Keratinocyte (primary cell): Measurements from ENCODE around the gene CSMD2. TPM values are rescaled to one million over a fixed set of nuclear protein-coding genes. Genes with fewer than 3 reads are reported as not detected.

Experiments used
- DNase-seq: peaks from one replicate; pipeline ENCODE4 v3.0.0-alpha.2; 2011; ENCODE audit warnings: low read depth, missing footprints, low spot score
- FAIRE-seq: peaks from 2 replicates; lab custom pipeline; 2011; peaks lifted over from hg19 to GRCh38; lab: Jason Lieb, UNC
- H2AFZ ChIP-seq: 2 replicates; pipeline ENCODE4 v1.6.0; 2012; ENCODE audit warnings: low read length, control low read depth, inconsistent platforms; ENCODE audit not compliant: control insufficient read depth
- H3K27ac ChIP-seq: 2 replicates; pipeline ENCODE4 v1.5.1; 2011; ENCODE audit warnings: low read length; ENCODE audit not compliant: control insufficient read depth, insufficient read depth
- H3K27me3 ChIP-seq: 3 replicates; pipeline ENCODE4 v1.6.0; 2011; ENCODE audit warnings: low read length; ENCODE audit not compliant: control insufficient read depth, insufficient read depth; ENCODE audit errors: extremely low read depth
- H3K36me3 ChIP-seq, 2 experiments: 2 replicates in 1 of 2; 3 replicates in 1 of 2; pipeline ENCODE4 v1.5.1; 2011; ENCODE audit warnings: low read length in 2 of 2, mild to moderate bottlenecking in 1 of 2; ENCODE audit not compliant: control insufficient read depth in 2 of 2, insufficient read depth in 2 of 2; ENCODE audit errors: extremely low read depth in 1 of 2
- H3K4me1 ChIP-seq: 3 replicates; pipeline ENCODE4 v1.5.1; 2011; ENCODE audit warnings: low read length; ENCODE audit not compliant: control insufficient read depth, insufficient read depth; ENCODE audit errors: extremely low read depth
- H3K4me2 ChIP-seq: 3 replicates; pipeline ENCODE4 v1.6.0; 2011; ENCODE audit warnings: low read depth, low read length; ENCODE audit not compliant: control insufficient read depth, insufficient read depth; ENCODE audit errors: extremely low read depth
- H3K4me3 ChIP-seq, 3 experiments: fragments of 200-600 bp in 1 of 3; sonication (generic) in 1 of 3; 2 replicates in 2 of 3; 3 replicates in 1 of 3; pipeline ENCODE4 v1.5.1; 2011 to 2016; ENCODE audit warnings: low read length in 3 of 3, mild to moderate bottlenecking in 3 of 3, control low read depth in 2 of 3, inconsistent platforms in 1 of 3, low read depth in 1 of 3, mixed read lengths in 1 of 3, mixed run types in 1 of 3, moderate library complexity in 1 of 3; ENCODE audit not compliant: control insufficient read depth in 2 of 3, insufficient read depth in 2 of 3; ENCODE audit errors: extremely low read depth in 1 of 3
- H3K79me2 ChIP-seq: 2 replicates; pipeline ENCODE4 v1.6.0; 2012; ENCODE audit warnings: low read length; ENCODE audit not compliant: control insufficient read depth, insufficient read depth
- H3K9ac ChIP-seq: 3 replicates; pipeline ENCODE4 v1.6.0; 2011; ENCODE audit warnings: low read length; ENCODE audit not compliant: control insufficient read depth, insufficient read depth; ENCODE audit errors: extremely low read depth
- H3K9me1 ChIP-seq: 3 replicates; pipeline ENCODE4 v1.6.0; 2011; ENCODE audit warnings: low read length; ENCODE audit not compliant: control insufficient read depth, insufficient read depth; ENCODE audit errors: extremely low read depth
- H3K9me3 ChIP-seq: 2 replicates; pipeline ENCODE4 v1.5.1; 2012; ENCODE audit warnings: low read depth, low read length; ENCODE audit not compliant: control insufficient read depth
- H4K20me1 ChIP-seq: 3 replicates; pipeline ENCODE4 v1.6.0; 2011; ENCODE audit warnings: low read length; ENCODE audit not compliant: control insufficient read depth, insufficient read depth; ENCODE audit errors: extremely low read depth
- CTCF ChIP-seq, 3 experiments: IDR thresholded peaks in 1 of 3; conservative IDR thresholded peaks in 1 of 3; optimal IDR thresholded peaks in 1 of 3; 2 replicates in 2 of 3; 3 replicates in 1 of 3; pipeline versions ENCODE3 to v1.5.1; 2011; ENCODE audit warnings: low read length in 3 of 3, mild to moderate bottlenecking in 3 of 3, moderate library complexity in 2 of 3, control low read depth in 1 of 3, inconsistent platforms in 1 of 3; ENCODE audit not compliant: insufficient read depth in 2 of 3; ENCODE audit errors: extremely low read depth in 1 of 3
- EZH2 ChIP-seq: IDR thresholded peaks from one replicate; pipeline ENCODE4 v1.6.1; 2012; ENCODE audit warnings: inconsistent platforms, mild to moderate bottlenecking, low read length, moderate library complexity
- dilution Hi-C: fragments of 300-500 bp; cut with MboI; formaldehyde crosslinking; loops from one replicate; pipeline ENCODE4 v1.7.0; 2020; ENCODE audit warnings: low sequenced_read_pairs; ENCODE audit not compliant: extremely low pct_ligation_motif_present
- polyA plus RNA-seq, 5 experiments: library from polyadenylated mRNA; depleted of rRNA in 3 of 5; stranded (reverse) in 3 of 5; stranded (forward) in 1 of 5; unstranded in 1 of 5; fragments of >200 nt; gene quantifications; 1 replicate in 1 of 5; 2 replicates in 3 of 5; 3 replicates in 1 of 5; pipeline versions ENCODE4 v1.2.1 to v1.2.3, GENCODE V29; 2011 to 2012; ENCODE audit warnings: missing spikeins in 2 of 5, low read depth in 1 of 5, low replicate concordance in 1 of 5

Gene CSMD2
- polyA plus RNA-seq, 1 donor (not counting 4 experiments of a cell fraction or from before 2014, with no cell fraction given) = 2.0 TPM

- Histone ChIP-seq H4K20me1 (no peaks in the 10 kb centered on the region), H3K9me3 (no peaks in the 10 kb centered on the region), H3K4me1 (no peaks in the 10 kb centered on the region), H2AFZ (no peak overlapping the region), H3K9me1 (no peaks in the 10 kb centered on the region), H3K27me3 (no peaks in the 10 kb centered on the region), H3K27ac (no peak overlapping the region), H3K4me3 (no peak overlapping the region), H3K4me2 (no peak overlapping the region), H3K9ac (no peak overlapping the region), H3K36me3 (no peaks in the 10 kb centered on the region), H3K79me2 (no peaks in the 10 kb centered on the region)
- FAIRE-seq (no peak), DNase-seq (no peak)
- dilution Hi-C loops = no loop called here
- TF ChIP-seq EZH2 = no peak
- no peak for TF ChIP-seq CTCF (optimal IDR thresholded peaks at IDR 0.05 in 1 of 3, IDR thresholded peaks at IDR 0.05 in 1 of 3, conservative IDR thresholded peaks at IDR 0.05 in 1 of 3; ENCODE audit: extremely low read depth in 1 of 3, insufficient read depth in 2 of 3, low read length in 3 of 3)
Observed at GRCh38 chr1:33842348-33842747, 322.7 kb downstream of the CSMD2 start.

DNA sequence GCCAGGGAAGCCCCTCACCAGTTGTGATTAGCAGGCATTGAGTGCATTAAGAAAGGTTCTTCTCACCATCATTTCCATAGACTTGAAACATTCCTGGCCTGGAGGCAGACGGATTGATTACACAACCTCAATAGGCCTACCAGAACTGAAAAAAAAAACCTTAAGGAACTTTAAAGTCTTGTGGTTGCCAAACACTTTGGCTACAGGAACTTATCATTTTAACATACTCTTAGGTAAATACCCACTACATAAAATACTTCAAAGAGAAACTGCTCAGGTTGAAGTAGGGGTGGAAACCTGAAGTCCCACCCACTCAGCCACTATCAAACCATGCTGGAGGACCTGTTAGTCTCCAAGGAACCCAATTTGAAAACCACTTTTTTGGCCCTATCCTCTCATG is 323.5 kb downstream of the CSMD2 start:
- DNase-seq (no peak), FAIRE-seq (no peak)
- Histone ChIP-seq H3K9me3 (no peaks in the 10 kb centered on the region), H4K20me1 (no peaks in the 10 kb centered on the region), H3K36me3 (no peaks in the 10 kb centered on the region), H3K4me3 (no peak overlapping the region), H3K9me1 (no peaks in the 10 kb centered on the region), H3K9ac (no peak overlapping the region), H3K4me2 (no peak overlapping the region), H3K27ac (no peak overlapping the region), H3K4me1 (no peaks in the 10 kb centered on the region), H3K27me3 (no peaks in the 10 kb centered on the region), H2AFZ (no peak overlapping the region), H3K79me2 (no peaks in the 10 kb centered on the region)
- no peak for TF ChIP-seq CTCF (optimal IDR thresholded peaks at IDR 0.05 in 1 of 3, IDR thresholded peaks at IDR 0.05 in 1 of 3, conservative IDR thresholded peaks at IDR 0.05 in 1 of 3; ENCODE audit: extremely low read depth in 1 of 3, insufficient read depth in 2 of 3, low read length in 3 of 3)
- no peak for TF ChIP-seq EZH2
- dilution Hi-C loops = no loop called here
